Activated CD4-positive, alpha-beta T cell treated with anti-CD3 and anti-CD28 coated beads for 36 hours (primary cell): ENCODE results near the gene ALPK1. TPM values are rescaled to one million over a fixed set of nuclear protein-coding genes. Genes with fewer than 3 reads are reported as not detected.

Experiments used
- ATAC-seq: fragments of 200-7000 bp; cut with Tn5 transposase; one replicate; pipeline ENCODE4 v1.10.0; 2021; ENCODE audit warnings: mild to moderate bottlenecking, moderate library complexity
- CTCF ChIA-PET: fragments of 350-600 bp; sonication (Branson Sonifier 250); formaldehyde crosslinking; loops from one replicate; lab custom pipeline; 2021; ENCODE audit warnings: antibody characterized with exemption; lab: Charles Lee
- POLR2A ChIA-PET: fragments of 350-600 bp; sonication (Branson Sonifier 250); formaldehyde crosslinking; loops from one replicate; lab custom pipeline; 2021; ENCODE audit warnings: antibody characterized with exemption, inconsistent platforms; lab: Charles Lee
- DNase-seq: peaks from one replicate; pipeline ENCODE4 v3.0.0-alpha.2; 2020
- H3K27ac Mint-ChIP-seq: one replicate; pipeline ENCODE4 v1.8.0; 2021; ENCODE audit warnings: mixed read lengths
- H3K27me3 Mint-ChIP-seq: one replicate; pipeline ENCODE4 v1.8.0; 2021; ENCODE audit warnings: mixed read lengths
- H3K36me3 Mint-ChIP-seq: one replicate; pipeline ENCODE4 v1.8.0; 2021; ENCODE audit warnings: low read depth, mixed read lengths
- H3K4me1 Mint-ChIP-seq: one replicate; pipeline ENCODE4 v1.8.0; 2021; ENCODE audit warnings: mixed read lengths
- H3K4me3 Mint-ChIP-seq: one replicate; pipeline ENCODE4 v1.8.0; 2021; ENCODE audit warnings: mild to moderate bottlenecking, moderate library complexity, mixed read lengths
- H3K9me3 Mint-ChIP-seq: one replicate; pipeline ENCODE4 v1.8.0; 2021; ENCODE audit warnings: low read depth, mixed read lengths
- intact Hi-C, 2 experiments: fragments of 100-400 bp; cut with DNase I in 1 of 2; cut with micrococcal nuclease in 1 of 2; formaldehyde crosslinking; loops; one replicate each; pipeline versions ENCODE4 v1.14.2 to v1.15.1; 2022 to 2024; cut with DNase I, micrococcal nuclease
- total RNA-seq, 2 experiments: library from RNA; stranded (reverse); gene quantifications; one replicate each; pipeline ENCODE4 v1.2.3, GENCODE V29; 2021

Gene ALPK1
- 10 to 100 TPM; 23.2 to 24.3 TPM for total RNA-seq

GRCh38 chr4:112296949-112297880, at the start of gene ALPK1:
Gene ALPK1, plus strand, starts transcription at chr4:112297369.
- Mint-ChIP-seq H3K4me3 (peak within 1 kb of the TSS; percentile 79), H3K4me1 (peaks cover 24% of the 10 kb centered on the region), H3K36me3 (peaks cover 2% of the 10 kb centered on the region), H3K27me3 (no peaks in the 10 kb centered on the region), H3K27ac (peak within 1 kb of the TSS; percentile 91), H3K9me3 (no peaks in the 10 kb centered on the region)
- ChIA-PET CTCF (interaction anchor here (0.8 to 3.0 kb wide), 5 partner anchors 10 to 27 kb away, joined by 3 to 12 read pairs (median 5); partner anchors contain the start of gene TIFA), POLR2A (interaction anchor here (0.7 to 1.0 kb wide), 3 partner anchors 10 to 15 kb away, joined by 3 to 6 read pairs (median 3); partner anchors contain the start of gene TIFA)
- DNase-seq (no peak), ATAC-seq (peak; percentile 89)
- intact Hi-C loops: loop anchor here in 1 of 2 experiments (1.0 kb wide), 1 partner anchor 9 kb away; no protein-coding TSS in a partner anchor

GRCh38 chr4:112251019-112251643, 46.0 kb upstream of the ALPK1 start:
- peak; percentile 69 for ATAC-seq
- DNase-seq: no peak
- Mint-ChIP-seq H3K4me3 (no peak overlapping the region), H3K9me3 (no peaks in the 10 kb centered on the region), H3K27ac (no peak overlapping the region), H3K36me3 (peaks cover 5% of the 10 kb centered on the region), H3K4me1 (peaks cover 4% of the 10 kb centered on the region), H3K27me3 (no peaks in the 10 kb centered on the region)
- POLR2A ChIA-PET: no interaction called here
- intact Hi-C loops: no loop called here
- CTCF ChIA-PET: interaction anchor here (0.9 to 2.0 kb wide), 4 partner anchors 10 to 71 kb away, joined by 3 to 7 read pairs (median 4); no protein-coding TSS in a partner anchor

GRCh38 chr4:112252234-112252633, 44.9 kb upstream of the ALPK1 start:
- ATAC-seq: no peak
- ChIA-PET CTCF (no interaction called here), POLR2A (no interaction called here)
- DNase-seq: no peak
- H3K4me1 Mint-ChIP-seq: no peaks in the 10 kb centered on the region
- no peak overlapping the region for H3K27ac Mint-ChIP-seq
- no peaks in the 10 kb centered on the region for H3K27me3 Mint-ChIP-seq
- H3K4me3 Mint-ChIP-seq: no peak overlapping the region
- intact Hi-C loops: no loop called here
- no peaks in the 10 kb centered on the region for H3K9me3 Mint-ChIP-seq
- peaks cover 5% of the 10 kb centered on the region for H3K36me3 Mint-ChIP-seq

- POLR2A ChIA-PET: no interaction called here
- Mint-ChIP-seq H3K27ac (no peak overlapping the region), H3K4me1 (no peaks in the 10 kb centered on the region), H3K27me3 (no peaks in the 10 kb centered on the region), H3K4me3 (no peak overlapping the region), H3K9me3 (no peaks in the 10 kb centered on the region), H3K36me3 (peaks cover 5% of the 10 kb centered on the region)
- intact Hi-C loops: no loop called here
- CTCF ChIA-PET: no interaction called here
- DNase-seq (no peak), ATAC-seq (no peak)
These were observed 43.7 kb upstream of the ALPK1 start for GRCh38 chr4:112253382-112254000.

GRCh38 chr4:112257098-112257497, 40.1 kb upstream of the ALPK1 start:
- peaks cover 7% of the 10 kb centered on the region for H3K36me3 Mint-ChIP-seq
- no peaks in the 10 kb centered on the region for H3K4me1 Mint-ChIP-seq
- DNase-seq: no peak
- CTCF ChIA-PET: interaction anchor here (0.6 to 2.0 kb wide), 6 partner anchors 10 to 267 kb away, joined by 3 to 6 read pairs (median 4); no protein-coding TSS in a partner anchor
- intact Hi-C loops: no loop called here
- no peaks in the 10 kb centered on the region for H3K9me3 Mint-ChIP-seq
- H3K27me3 Mint-ChIP-seq: no peaks in the 10 kb centered on the region
- no peak overlapping the region for H3K27ac Mint-ChIP-seq
- POLR2A ChIA-PET: no interaction called here
- H3K4me3 Mint-ChIP-seq: no peak overlapping the region
- ATAC-seq: no peak

GRCh38 chr4:112266823-112267222, 30.3 kb upstream of the ALPK1 start:
- peaks cover 6% of the 10 kb centered on the region for H3K36me3 Mint-ChIP-seq
- no peak overlapping the region for H3K4me3 Mint-ChIP-seq
- no peaks in the 10 kb centered on the region for H3K27me3 Mint-ChIP-seq
- H3K4me1 Mint-ChIP-seq: peaks cover 28% of the 10 kb centered on the region
- no peak for ATAC-seq
- H3K9me3 Mint-ChIP-seq: no peaks in the 10 kb centered on the region
- intact Hi-C loops: no loop called here
- DNase-seq: no peak
- CTCF ChIA-PET: interaction anchor here (0.9 to 1.9 kb wide), 11 partner anchors 9 to 452 kb away, joined by 3 to 6 read pairs (median 4); partner anchors contain the start of gene TIFA
- POLR2A ChIA-PET: no interaction called here
- peak overlapping the region; percentile 62 for H3K27ac Mint-ChIP-seq

- intact Hi-C loops: loop anchor here in 1 of 2 experiments (2.0 to 5.0 kb wide), 3 partner anchors 38 to 467 kb away; partner anchors contain the start of gene AP1AR
- Mint-ChIP-seq H3K4me3 (no peak overlapping the region), H3K36me3 (peaks cover 20% of the 10 kb centered on the region)
These were observed 27.1 kb upstream of the ALPK1 start for GRCh38 chr4:112270051-112270450.

GRCh38 chr4:112270640-112271421, 26.3 kb upstream of the ALPK1 start:
- peaks cover 57% of the 10 kb centered on the region for H3K4me1 Mint-ChIP-seq
- intact Hi-C loops: loop anchor here in 1 of 2 experiments (2.0 to 5.0 kb wide), 3 partner anchors 39 to 466 kb away; partner anchors contain the start of gene AP1AR
- H3K4me3 Mint-ChIP-seq: no peak overlapping the region
- ATAC-seq (peak; percentile 44), DNase-seq (no peak)
- CTCF ChIA-PET: interaction anchor here (1.1 to 2.0 kb wide), 5 partner anchors 9 to 50 kb away, joined by 3 to 8 read pairs (median 3); partner anchors contain the start of gene TIFA
- peaks cover 25% of the 10 kb centered on the region for H3K36me3 Mint-ChIP-seq
- H3K27me3 Mint-ChIP-seq: no peaks in the 10 kb centered on the region
- H3K27ac Mint-ChIP-seq: peak overlapping the region; percentile 80
- no peaks in the 10 kb centered on the region for H3K9me3 Mint-ChIP-seq
- POLR2A ChIA-PET: no interaction called here

More at GRCh38 chr4:112270051-112270450, 27.1 kb upstream of the ALPK1 start:
- H3K9me3 Mint-ChIP-seq: no peaks in the 10 kb centered on the region
- DNase-seq (no peak), ATAC-seq (no peak)
- CTCF ChIA-PET: interaction anchor here (0.5 to 1.5 kb wide), 3 partner anchors 38 to 171 kb away, joined by 3 read pairs; no protein-coding TSS in a partner anchor
- peaks cover 52% of the 10 kb centered on the region for H3K4me1 Mint-ChIP-seq
- H3K27ac Mint-ChIP-seq: peak overlapping the region; percentile 80
- H3K27me3 Mint-ChIP-seq: no peaks in the 10 kb centered on the region
- POLR2A ChIA-PET: no interaction called here

GRCh38 chr4:112272292-112272691, 24.9 kb upstream of the ALPK1 start:
- Mint-ChIP-seq H3K36me3 (peaks cover 34% of the 10 kb centered on the region), H3K27ac (peak overlapping the region; percentile 48), H3K4me3 (no peak overlapping the region), H3K4me1 (peaks cover 61% of the 10 kb centered on the region), H3K27me3 (no peaks in the 10 kb centered on the region), H3K9me3 (no peaks in the 10 kb centered on the region)
- CTCF ChIA-PET: interaction anchor here (1.5 to 2.0 kb wide), 2 partner anchors 14 to 49 kb away, joined by 6 to 8 read pairs; partner anchors contain the start of gene TIFA
- DNase-seq (no peak), ATAC-seq (no peak)
- POLR2A ChIA-PET: interaction anchor here (0.6 to 1.6 kb wide), 3 partner anchors 8 to 40 kb away, joined by 3 read pairs; partner anchors contain the start of gene TIFA
- intact Hi-C loops: loop anchor here in 1 of 2 experiments (5.0 kb wide), 2 partner anchors 40 to 465 kb away; partner anchors contain the start of gene AP1AR

- POLR2A ChIA-PET: no interaction called here
- Mint-ChIP-seq H3K9me3 (no peaks in the 10 kb centered on the region), H3K27me3 (no peaks in the 10 kb centered on the region), H3K4me1 (peaks cover 78% of the 10 kb centered on the region), H3K27ac (peak overlapping the region; percentile 69), H3K36me3 (peaks cover 49% of the 10 kb centered on the region), H3K4me3 (no peak overlapping the region)
- CTCF ChIA-PET: interaction anchor here (1.2 to 1.6 kb wide), 3 partner anchors 10 to 491 kb away, joined by 3 to 5 read pairs (median 5); no protein-coding TSS in a partner anchor
- DNase-seq (no peak), ATAC-seq (no peak)
- intact Hi-C loops: loop anchor here in 1 of 2 experiments (5.0 kb wide), 2 partner anchors 43 to 462 kb away; partner anchors contain the start of gene AP1AR
These were observed 22.2 kb upstream of the ALPK1 start for GRCh38 chr4:112274959-112275358.
